Cardiac fibroblast (primary cell): ENCODE data around the gene PLEKHO1.

ENCODE experiments used
- DNase-seq, 2 donors: peaks; one replicate each; pipeline versions ENCODE4 v3.0.0 to v3.0.0-alpha.2; 2010; ENCODE audit warnings: low read depth in 2 of 2
- H3K4me3 ChIP-seq, 2 donors: replicated peaks in 1 of 2; 1 replicate in 1 of 2; 2 replicates in 1 of 2; pipeline ENCODE4 v1.5.1; 2011; ENCODE audit warnings: low read depth in 2 of 2, low read length in 2 of 2, mild to moderate bottlenecking in 2 of 2, moderate library complexity in 1 of 2
- CTCF ChIP-seq: IDR thresholded peaks from one replicate; pipeline ENCODE4 v1.5.1; 2011; ENCODE audit warnings: low read depth, mild to moderate bottlenecking, low read length, inconsistent platforms

The PLEKHO1 gene

GRCh38 chr1:150149271-150150132 lies at the start of gene PLEKHO1:
Gene PLEKHO1, plus strand, starts transcription at chr1:150149916. Its CDS starts 342 bp downstream, at chr1:150150258.
- H3K4me3 ChIP-seq = peak within 1 kb of the TSS; percentile 77
- DNase-seq = peak; percentile 82 to 87
- no peak for TF ChIP-seq CTCF

GRCh38 chr1:150102986-150103385 lies 46.7 kb upstream of the PLEKHO1 start:
- DNase-seq = no peak
- TF ChIP-seq CTCF = no peak

GRCh38 chr1:150106341-150106740 lies 43.4 kb upstream of the PLEKHO1 start:
- no peak overlapping the region for H3K4me3 ChIP-seq
- DNase-seq = no peak
- TF ChIP-seq CTCF = no peak

More at GRCh38 chr1:150102986-150103385, 46.7 kb upstream of the PLEKHO1 start:
- no peak overlapping the region for H3K4me3 ChIP-seq

- no peak overlapping the region for H3K4me3 ChIP-seq
- no peak for TF ChIP-seq CTCF
- DNase-seq = no peak
Measured at GRCh38 chr1:150109586-150109985, 40.1 kb upstream of the PLEKHO1 start.

GRCh38 chr1:150110116-150110515 lies 39.6 kb upstream of the PLEKHO1 start:
- no peak overlapping the region for H3K4me3 ChIP-seq
- no peak for DNase-seq
- TF ChIP-seq CTCF = no peak

- no peak overlapping the region for H3K4me3 ChIP-seq
- no peak for TF ChIP-seq CTCF
- DNase-seq = no peak
Measured at GRCh38 chr1:150111670-150112069, 38.0 kb upstream of the PLEKHO1 start.
